Measurements from ENCODE around the gene CLIC4. TPM values are rescaled to one million over a fixed set of nuclear protein-coding genes. Genes with fewer than 3 reads are reported as not detected.

CLIC4 gene
- total and polyA plus RNA-seq, 2 of the 8 experiments (the other 6 are each of a cell fraction or from before 2014, with no cell fraction given), result 77.5 to 293 TPM

- TF ChIP-seq, protein P1, sequence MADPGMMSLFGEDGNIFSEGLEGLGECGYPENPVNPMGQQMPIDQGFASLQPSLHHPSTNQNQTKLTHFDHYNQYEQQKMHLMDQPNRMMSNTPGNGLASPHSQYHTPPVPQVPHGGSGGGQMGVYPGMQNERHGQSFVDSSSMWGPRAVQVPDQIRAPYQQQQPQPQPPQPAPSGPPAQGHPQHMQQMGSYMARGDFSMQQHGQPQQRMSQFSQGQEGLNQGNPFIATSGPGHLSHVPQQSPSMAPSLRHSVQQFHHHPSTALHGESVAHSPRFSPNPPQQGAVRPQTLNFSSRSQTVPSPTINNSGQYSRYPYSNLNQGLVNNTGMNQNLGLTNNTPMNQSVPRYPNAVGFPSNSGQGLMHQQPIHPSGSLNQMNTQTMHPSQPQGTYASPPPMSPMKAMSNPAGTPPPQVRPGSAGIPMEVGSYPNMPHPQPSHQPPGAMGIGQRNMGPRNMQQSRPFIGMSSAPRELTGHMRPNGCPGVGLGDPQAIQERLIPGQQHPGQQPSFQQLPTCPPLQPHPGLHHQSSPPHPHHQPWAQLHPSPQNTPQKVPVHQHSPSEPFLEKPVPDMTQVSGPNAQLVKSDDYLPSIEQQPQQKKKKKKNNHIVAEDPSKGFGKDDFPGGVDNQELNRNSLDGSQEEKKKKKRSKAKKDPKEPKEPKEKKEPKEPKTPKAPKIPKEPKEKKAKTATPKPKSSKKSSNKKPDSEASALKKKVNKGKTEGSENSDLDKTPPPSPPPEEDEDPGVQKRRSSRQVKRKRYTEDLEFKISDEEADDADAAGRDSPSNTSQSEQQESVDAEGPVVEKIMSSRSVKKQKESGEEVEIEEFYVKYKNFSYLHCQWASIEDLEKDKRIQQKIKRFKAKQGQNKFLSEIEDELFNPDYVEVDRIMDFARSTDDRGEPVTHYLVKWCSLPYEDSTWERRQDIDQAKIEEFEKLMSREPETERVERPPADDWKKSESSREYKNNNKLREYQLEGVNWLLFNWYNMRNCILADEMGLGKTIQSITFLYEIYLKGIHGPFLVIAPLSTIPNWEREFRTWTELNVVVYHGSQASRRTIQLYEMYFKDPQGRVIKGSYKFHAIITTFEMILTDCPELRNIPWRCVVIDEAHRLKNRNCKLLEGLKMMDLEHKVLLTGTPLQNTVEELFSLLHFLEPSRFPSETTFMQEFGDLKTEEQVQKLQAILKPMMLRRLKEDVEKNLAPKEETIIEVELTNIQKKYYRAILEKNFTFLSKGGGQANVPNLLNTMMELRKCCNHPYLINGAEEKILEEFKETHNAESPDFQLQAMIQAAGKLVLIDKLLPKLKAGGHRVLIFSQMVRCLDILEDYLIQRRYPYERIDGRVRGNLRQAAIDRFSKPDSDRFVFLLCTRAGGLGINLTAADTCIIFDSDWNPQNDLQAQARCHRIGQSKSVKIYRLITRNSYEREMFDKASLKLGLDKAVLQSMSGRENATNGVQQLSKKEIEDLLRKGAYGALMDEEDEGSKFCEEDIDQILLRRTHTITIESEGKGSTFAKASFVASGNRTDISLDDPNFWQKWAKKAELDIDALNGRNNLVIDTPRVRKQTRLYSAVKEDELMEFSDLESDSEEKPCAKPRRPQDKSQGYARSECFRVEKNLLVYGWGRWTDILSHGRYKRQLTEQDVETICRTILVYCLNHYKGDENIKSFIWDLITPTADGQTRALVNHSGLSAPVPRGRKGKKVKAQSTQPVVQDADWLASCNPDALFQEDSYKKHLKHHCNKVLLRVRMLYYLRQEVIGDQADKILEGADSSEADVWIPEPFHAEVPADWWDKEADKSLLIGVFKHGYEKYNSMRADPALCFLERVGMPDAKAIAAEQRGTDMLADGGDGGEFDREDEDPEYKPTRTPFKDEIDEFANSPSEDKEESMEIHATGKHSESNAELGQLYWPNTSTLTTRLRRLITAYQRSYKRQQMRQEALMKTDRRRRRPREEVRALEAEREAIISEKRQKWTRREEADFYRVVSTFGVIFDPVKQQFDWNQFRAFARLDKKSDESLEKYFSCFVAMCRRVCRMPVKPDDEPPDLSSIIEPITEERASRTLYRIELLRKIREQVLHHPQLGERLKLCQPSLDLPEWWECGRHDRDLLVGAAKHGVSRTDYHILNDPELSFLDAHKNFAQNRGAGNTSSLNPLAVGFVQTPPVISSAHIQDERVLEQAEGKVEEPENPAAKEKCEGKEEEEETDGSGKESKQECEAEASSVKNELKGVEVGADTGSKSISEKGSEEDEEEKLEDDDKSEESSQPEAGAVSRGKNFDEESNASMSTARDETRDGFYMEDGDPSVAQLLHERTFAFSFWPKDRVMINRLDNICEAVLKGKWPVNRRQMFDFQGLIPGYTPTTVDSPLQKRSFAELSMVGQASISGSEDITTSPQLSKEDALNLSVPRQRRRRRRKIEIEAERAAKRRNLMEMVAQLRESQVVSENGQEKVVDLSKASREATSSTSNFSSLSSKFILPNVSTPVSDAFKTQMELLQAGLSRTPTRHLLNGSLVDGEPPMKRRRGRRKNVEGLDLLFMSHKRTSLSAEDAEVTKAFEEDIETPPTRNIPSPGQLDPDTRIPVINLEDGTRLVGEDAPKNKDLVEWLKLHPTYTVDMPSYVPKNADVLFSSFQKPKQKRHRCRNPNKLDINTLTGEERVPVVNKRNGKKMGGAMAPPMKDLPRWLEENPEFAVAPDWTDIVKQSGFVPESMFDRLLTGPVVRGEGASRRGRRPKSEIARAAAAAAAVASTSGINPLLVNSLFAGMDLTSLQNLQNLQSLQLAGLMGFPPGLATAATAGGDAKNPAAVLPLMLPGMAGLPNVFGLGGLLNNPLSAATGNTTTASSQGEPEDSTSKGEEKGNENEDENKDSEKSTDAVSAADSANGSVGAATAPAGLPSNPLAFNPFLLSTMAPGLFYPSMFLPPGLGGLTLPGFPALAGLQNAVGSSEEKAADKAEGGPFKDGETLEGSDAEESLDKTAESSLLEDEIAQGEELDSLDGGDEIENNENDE (IDR thresholded peaks at IDR 0.05; ENCODE audit: insufficient replicate concordance, low read length), result no peak
- TF ChIP-seq RAD21 (IDR thresholded peaks at IDR 0.05 in 1 of 2, conservative IDR thresholded peaks at IDR 0.05 in 1 of 2; ENCODE audit: low read depth in 2 of 2, low read length in 2 of 2), result peak; percentile 85 to 88
- TF ChIP-seq YY1 (IDR thresholded peaks at IDR 0.05; ENCODE audit: low read depth, low read length), result no peak
- peak; percentile 69 to 78 (median 76) for TF ChIP-seq CTCF (IDR thresholded peaks at IDR 0.05; ENCODE audit: control extremely low read depth in 1 of 3, insufficient read depth in 1 of 3, low read depth in 1 of 3, low read length in 3 of 3)
- TF ChIP-seq, protein P2, sequence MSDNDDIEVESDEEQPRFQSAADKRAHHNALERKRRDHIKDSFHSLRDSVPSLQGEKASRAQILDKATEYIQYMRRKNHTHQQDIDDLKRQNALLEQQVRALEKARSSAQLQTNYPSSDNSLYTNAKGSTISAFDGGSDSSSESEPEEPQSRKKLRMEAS (IDR thresholded peaks at IDR 0.05), result peak; percentile 50; the same call in 1 of the 2 replicates
- TF ChIP-seq, protein P3, sequence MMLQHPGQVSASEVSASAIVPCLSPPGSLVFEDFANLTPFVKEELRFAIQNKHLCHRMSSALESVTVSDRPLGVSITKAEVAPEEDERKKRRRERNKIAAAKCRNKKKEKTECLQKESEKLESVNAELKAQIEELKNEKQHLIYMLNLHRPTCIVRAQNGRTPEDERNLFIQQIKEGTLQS (IDR thresholded peaks at IDR 0.05; ENCODE audit: insufficient read depth, low read depth, low read length), result no peak
These were observed 104.5 kb downstream of the CLIC4 start (continued) for GRCh38 chr1:24849672-24850295.
